ENCODE measurements around the gene PPP1R13B. TPM values are rescaled to one million over a fixed set of nuclear protein-coding genes. Genes with fewer than 3 reads are reported as not detected.
"Not testable (repeated sequence)": the region's sequence is repeated elsewhere in the genome, so short reads cannot be mapped to it uniquely, and the experiment has no call there.

Gene PPP1R13B
- total RNA-seq, 4 donors from 2014 or later: 5.6 to 71.6 (median 18.2) TPM

DNA sequence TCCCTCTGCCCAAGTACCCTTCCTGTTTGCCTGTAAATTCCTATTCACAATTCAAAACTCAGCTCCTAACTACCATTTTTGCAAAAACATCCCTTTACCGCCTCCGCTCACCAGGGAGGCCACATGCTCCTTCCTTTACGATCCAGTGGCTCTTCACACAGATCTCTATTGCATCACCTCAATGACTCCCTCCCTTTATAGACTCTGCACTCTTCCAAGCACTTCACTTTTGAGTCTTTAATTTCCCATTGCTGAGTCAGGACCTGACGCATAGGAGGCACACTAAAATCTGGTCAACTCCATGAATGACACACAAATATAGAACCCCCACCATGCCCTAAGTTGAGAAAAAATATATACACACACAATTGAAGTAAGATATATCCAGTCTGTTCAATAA lies 45.9 kb downstream of the PPP1R13B start:
- intact Hi-C loops (cut with DNase I; ENCODE audit: low total_unique reads): loop anchor here (10.0 kb wide), 1 partner anchor 103 kb away; no protein-coding TSS in a partner anchor
- no peak for TF ChIP-seq CTCF (IDR thresholded peaks at IDR 0.05)
- TF ChIP-seq POLR2A (IDR thresholded peaks at IDR 0.05): no peak
- no peak for DNase-seq
- Histone ChIP-seq H3K9me3 (no peaks in the 10 kb centered on the region), H3K4me1 (no peaks in the 10 kb centered on the region), H3K27ac (no peak overlapping the region), H3K36me3 (no peaks in the 10 kb centered on the region), H3K4me3 (no peak overlapping the region), H3K27me3 (no peaks in the 10 kb centered on the region)

DNA sequence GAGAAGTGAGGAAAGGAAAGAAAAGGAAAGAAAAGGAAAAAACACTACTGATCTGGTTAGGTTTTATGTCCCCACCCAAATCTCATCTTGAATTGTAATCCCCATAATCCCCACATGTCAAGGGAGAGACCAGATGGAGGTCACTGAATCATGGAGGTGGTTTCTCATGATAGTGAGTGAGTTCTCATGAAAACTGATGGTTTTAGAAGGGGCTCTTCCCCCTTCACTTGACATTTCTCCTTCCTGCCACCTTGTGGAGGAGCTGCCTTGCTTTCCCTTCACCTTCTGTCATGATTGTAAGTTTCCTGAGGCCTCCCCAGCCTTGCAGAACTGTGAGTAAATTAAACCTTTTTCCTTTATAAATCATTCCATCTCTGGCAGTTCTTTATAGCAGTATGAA lies 54.2 kb downstream of the PPP1R13B start:
- intact Hi-C loops (cut with DNase I; ENCODE audit: low total_unique reads); H3K4me3 ChIP-seq; DNase-seq; H3K27me3 ChIP-seq; H3K36me3 ChIP-seq; H3K9me3 ChIP-seq; H3K4me1 ChIP-seq; H3K27ac ChIP-seq: not testable (repeated sequence)

GRCh38 chr14:103788086-103788485 lies 59.3 kb downstream of the PPP1R13B start:
- TF ChIP-seq CTCF (IDR thresholded peaks at IDR 0.05) (no peak), POLR2A (IDR thresholded peaks at IDR 0.05) (no peak)
- Histone ChIP-seq H3K4me3 (no peak overlapping the region), H3K9me3 (no peaks in the 10 kb centered on the region), H3K27me3 (no peaks in the 10 kb centered on the region), H3K36me3 (no peaks in the 10 kb centered on the region), H3K27ac (no peak overlapping the region), H3K4me1 (no peaks in the 10 kb centered on the region)
- intact Hi-C loops (cut with DNase I; ENCODE audit: low total_unique reads): no loop called here
- DNase-seq: no peak

DNA sequence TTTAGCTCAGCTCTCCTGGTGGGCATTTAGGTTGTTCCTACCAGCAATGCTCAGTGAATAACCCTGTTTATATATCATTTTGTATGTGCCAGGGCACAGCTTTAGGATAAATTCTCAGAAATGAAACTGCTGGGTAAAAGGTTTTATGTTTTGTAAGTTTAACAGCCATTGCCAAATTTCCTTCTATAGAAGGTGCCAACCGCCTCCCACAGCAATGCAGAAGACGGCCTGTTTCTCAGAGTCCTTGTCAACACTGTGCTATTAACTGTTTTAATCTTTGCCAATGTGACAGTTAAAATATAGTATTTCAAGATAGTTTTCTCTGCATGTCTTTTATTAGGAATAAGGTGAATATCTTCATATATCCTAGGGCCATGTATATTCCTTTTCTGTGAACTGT lies 65.0 kb downstream of the PPP1R13B start:
- no peak for DNase-seq
- no peaks in the 10 kb centered on the region for H3K36me3 ChIP-seq
- H3K27ac ChIP-seq: no peak overlapping the region
- intact Hi-C loops (cut with DNase I; ENCODE audit: low total_unique reads): no loop called here
- no peaks in the 10 kb centered on the region for H3K9me3 ChIP-seq
- no peaks in the 10 kb centered on the region for H3K27me3 ChIP-seq
- no peak overlapping the region for H3K4me3 ChIP-seq
- no peaks in the 10 kb centered on the region for H3K4me1 ChIP-seq
- TF ChIP-seq POLR2A (IDR thresholded peaks at IDR 0.05): no peak
- TF ChIP-seq CTCF (IDR thresholded peaks at IDR 0.05): no peak

DNA sequence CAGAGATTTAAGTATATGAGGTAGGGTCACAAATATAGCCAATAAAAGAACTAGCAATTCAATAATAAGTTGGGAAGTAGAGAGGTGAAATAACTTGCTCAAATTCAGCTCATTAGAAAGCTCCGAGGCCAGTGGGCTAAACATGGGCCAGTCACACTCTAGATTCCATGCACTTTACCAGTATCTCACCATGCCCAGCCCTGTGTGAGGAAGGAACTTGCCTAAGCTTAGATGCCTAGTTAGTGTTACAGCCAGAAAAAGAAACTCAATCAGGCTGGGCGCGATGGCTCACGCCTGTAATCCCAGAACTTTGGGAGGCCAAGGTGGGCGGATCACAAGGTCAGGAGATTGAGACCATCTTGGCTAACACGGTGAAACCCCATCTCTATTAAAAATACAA lies 71.1 kb downstream of the PPP1R13B start:
- H3K4me3 ChIP-seq; DNase-seq; H3K36me3 ChIP-seq; H3K9me3 ChIP-seq; intact Hi-C loops (cut with DNase I; ENCODE audit: low total_unique reads); H3K27me3 ChIP-seq; H3K4me1 ChIP-seq; H3K27ac ChIP-seq: not testable (repeated sequence)

DNA sequence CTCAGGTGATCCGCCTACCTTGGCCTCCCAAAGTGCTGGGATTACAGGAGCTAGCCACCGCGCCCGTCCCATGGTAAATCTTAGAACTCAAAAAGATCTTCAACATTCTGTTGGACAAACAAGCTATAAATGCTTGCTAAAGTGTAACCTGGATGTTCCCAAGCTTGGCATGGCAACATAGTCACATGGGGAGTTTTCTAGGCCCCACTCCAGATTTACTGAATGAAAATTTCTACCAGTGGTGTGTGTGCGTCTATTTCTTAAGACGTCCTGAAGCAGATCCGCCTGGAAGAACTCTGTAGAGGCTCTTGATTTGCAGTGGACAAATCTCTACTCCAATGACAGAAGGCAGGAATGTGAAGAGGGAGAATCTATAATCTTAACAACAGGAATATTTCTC lies 71.9 kb downstream of the PPP1R13B start:
- Histone ChIP-seq H3K36me3 (no peaks in the 10 kb centered on the region), H3K4me1 (no peaks in the 10 kb centered on the region), H3K27ac (no peak overlapping the region), H3K27me3 (no peaks in the 10 kb centered on the region), H3K4me3 (no peak overlapping the region), H3K9me3 (no peaks in the 10 kb centered on the region)
- DNase-seq: no peak
- no peak for TF ChIP-seq POLR2A (IDR thresholded peaks at IDR 0.05)
- no peak for TF ChIP-seq CTCF (IDR thresholded peaks at IDR 0.05)
- intact Hi-C loops (cut with DNase I; ENCODE audit: low total_unique reads): no loop called here
